SHP77 (cell line): ENCODE measurements around the gene DNAH17.

Experiments
- DNase-seq, 2 experiments: peaks; one replicate each; lab custom pipeline; 2025; lab: John Stamatoyannopoulos, UW

Gene DNAH17

DNA sequence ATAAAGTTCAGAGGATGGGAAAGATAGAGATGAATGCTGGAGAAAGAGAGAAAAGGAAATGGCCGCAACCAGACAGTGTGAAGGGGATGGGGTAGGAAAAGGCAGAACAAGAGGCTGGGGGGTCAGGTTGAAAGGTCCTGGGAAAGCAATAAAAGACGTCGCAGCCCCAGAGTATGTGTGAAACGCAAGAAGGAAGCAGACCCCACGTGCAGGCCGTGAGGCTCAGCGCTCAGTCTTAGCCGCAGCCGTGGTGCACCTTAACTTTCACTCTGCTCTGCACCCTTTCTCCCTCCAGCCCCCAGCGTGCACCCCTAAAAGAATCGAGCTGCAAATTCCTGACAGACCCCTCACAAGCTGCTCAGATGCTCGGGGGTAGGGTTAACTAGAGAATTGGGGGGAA, 1.9 kb downstream of the DNAH17 start:
- DNase-seq = no peak

DNA sequence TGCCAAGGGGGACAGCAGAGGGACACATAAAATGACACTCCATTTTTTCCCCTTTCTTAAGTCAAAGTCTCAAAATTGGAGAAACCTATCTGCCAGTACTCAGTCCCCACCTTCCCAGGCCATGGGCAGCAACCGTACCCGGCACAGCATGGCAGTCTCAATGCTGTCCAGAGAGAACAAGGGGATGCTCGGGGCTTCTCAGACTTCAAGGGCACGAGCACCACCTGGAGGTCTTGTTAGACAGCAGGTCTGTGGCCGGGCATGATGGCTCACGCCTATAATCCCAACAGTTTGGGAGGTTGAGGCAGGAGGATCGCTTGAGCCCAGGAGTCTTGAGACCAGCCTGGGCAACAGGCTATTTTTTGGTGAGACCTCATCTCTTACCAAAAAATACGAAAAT, 3.2 kb downstream of the DNAH17 start:
- DNase-seq = peak; percentile 69 to 90

GRCh38 chr17:78572239-78573205, 4.7 kb downstream of the DNAH17 start:
- no peak for DNase-seq

GRCh38 chr17:78571329-78571728, 5.9 kb downstream of the DNAH17 start:
- DNase-seq = no peak

- DNase-seq = no peak
These were observed 8.6 kb downstream of the DNAH17 start for GRCh38 chr17:78568494-78569115.

DNA sequence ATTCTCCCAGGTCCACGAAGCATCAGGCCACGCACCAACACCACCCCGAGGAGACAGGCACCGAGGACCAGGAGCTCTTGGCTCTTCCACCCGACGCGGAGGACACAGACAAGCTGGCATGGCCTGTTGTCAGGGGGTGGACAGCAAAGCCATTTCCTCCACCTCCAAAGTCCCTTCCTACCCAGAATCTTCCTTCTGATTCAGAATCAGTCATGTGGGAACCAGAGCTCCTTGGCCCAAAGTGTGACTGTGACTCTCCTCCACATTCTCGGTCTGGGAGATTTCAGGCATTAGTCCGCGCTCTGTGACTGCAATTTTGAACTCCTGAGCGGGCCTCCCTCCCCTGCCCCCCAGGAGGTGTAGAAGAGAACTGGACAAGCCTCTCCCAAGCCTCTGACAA, 9.2 kb downstream of the DNAH17 start:
- no peak for DNase-seq

- DNase-seq = no peak
These were observed 10.2 kb downstream of the DNAH17 start for GRCh38 chr17:78566947-78567346.

- no peak for DNase-seq
These were observed 13.7 kb downstream of the DNAH17 start for GRCh38 chr17:78563189-78564145.

- no peak for DNase-seq
These were observed 14.5 kb downstream of the DNAH17 start for GRCh38 chr17:78562734-78563133.

GRCh38 chr17:78561166-78561565, 16.0 kb downstream of the DNAH17 start:
- no peak for DNase-seq

GRCh38 chr17:78560731-78561130, 16.5 kb downstream of the DNAH17 start:
- DNase-seq = no peak

- no peak for DNase-seq
These were observed 17.3 kb downstream of the DNAH17 start for GRCh38 chr17:78559749-78560368.

DNA sequence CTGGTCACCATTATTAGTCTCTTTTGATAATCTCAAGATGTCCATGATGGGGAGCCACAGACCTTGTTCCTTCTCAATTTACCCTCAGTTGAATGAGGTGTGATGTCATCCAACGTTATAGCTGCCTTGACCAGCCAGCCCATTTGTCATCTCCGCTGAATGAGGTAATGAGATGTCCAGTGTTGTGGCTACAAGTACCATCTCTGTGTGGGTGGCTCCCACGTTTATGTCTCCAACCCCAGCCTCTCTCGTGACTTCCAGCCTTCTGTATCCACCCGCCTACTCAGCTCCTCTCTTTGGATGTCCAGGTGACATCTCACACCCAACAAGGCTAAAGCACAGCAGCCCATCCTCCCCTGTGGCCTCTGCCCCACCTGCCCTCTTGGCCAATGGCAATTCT, 18.2 kb downstream of the DNAH17 start:
- DNase-seq = no peak

- DNase-seq = no peak
These were observed 18.9 kb downstream of the DNAH17 start for GRCh38 chr17:78558181-78558850.

DNA sequence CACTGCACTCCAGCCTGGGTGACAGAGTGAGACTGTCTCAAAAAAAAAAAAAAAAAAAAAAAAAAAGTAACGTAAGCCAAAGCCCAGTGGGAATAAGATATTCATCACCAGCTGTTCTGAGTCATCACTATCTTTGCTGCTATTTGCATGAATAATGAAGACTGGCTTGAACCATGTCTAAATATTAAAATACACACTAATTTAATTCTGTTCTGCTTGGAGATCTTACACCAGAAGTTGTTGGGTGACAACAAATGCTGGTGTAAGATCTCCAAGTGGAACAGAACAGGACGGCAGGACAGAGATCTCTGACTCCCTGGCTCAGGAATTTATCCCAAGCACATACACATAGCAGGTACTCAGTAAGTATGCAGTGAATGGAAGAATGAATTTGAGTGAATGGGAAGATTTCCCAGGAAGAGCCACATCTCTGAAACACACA, 19.6 kb downstream of the DNAH17 start:
- DNase-seq = no peak

DNA sequence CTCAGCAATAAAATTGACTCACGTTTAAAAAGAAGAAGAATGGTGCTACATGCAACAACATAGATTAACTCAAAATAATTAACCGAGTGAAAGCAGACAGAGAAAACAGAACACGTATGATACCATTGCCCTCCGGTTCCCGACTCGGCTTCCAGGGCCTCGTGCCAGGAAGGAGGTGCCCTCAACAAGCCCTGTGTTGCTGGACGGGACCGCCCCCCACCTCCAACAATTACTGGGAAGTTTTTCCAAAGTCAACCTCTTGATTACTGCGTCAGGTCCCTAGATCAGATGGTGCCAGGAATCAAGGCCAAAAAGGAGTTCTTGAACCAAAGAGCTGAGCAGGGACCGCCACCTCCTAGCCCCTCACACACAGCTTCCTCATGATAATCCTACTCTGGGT, 20.4 kb downstream of the DNAH17 start:
- DNase-seq = no peak

GRCh38 chr17:78555746-78556401, 21.3 kb downstream of the DNAH17 start:
- no peak for DNase-seq

DNA sequence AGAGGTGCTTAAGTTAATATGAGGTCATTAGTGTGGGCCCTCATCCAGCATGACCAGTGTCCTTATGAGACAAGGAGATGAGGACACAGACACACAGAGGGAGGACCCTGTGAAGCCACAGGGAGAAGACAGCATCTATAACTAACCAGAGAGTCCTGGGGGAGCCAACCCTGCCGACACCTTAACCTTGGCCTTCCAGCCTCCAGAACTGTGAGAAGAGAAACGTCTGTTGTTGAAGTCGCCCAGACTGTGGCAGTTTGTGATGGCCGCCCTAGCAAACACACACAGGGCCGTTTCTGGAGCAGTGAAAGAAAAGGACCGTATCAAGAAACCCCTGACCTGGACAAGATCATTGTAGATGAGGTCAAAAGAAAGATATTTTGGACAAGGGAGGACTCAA, 26.7 kb downstream of the DNAH17 start:
- no peak for DNase-seq

GRCh38 chr17:78548725-78549124, 28.5 kb downstream of the DNAH17 start:
- DNase-seq = no peak

- DNase-seq = no peak
These were observed 30.2 kb downstream of the DNAH17 start for GRCh38 chr17:78547035-78547434.

- no peak for DNase-seq
These were observed 30.7 kb downstream of the DNAH17 start for GRCh38 chr17:78546476-78546875.
